ENCODE measurements around the gene CDC25C. TPM values are rescaled to one million over a fixed set of nuclear protein-coding genes. Genes with fewer than 3 reads are reported as not detected.
"Not testable (repeated sequence)": the region's sequence is repeated elsewhere in the genome, so short reads cannot be mapped to it uniquely, and the experiment has no call there.

Gene CDC25C
- total and polyA plus RNA-seq, 9 of the 15 experiments (the other 6 are each of a cell fraction or from before 2014, with no cell fraction given): 19.1 to 63.7 (median 31.9) TPM

GRCh38 chr5:138247800-138248199 is 83.8 kb downstream of the CDC25C start:
- DNase-seq (ENCODE audit: extremely low read depth in 1 of 4, low spot score in 3 of 4); H3K27me3 ChIP-seq (ENCODE audit: control insufficient read depth in 2 of 2, insufficient read depth in 2 of 2, low read length in 2 of 2); H3K9ac ChIP-seq (ENCODE audit: insufficient read depth in 1 of 2, low read depth in 2 of 2, low read length in 2 of 2); H3K27ac ChIP-seq (ENCODE audit: extremely low read depth, low read depth, low read length); FAIRE-seq; ATAC-seq; H3K36me3 ChIP-seq (ENCODE audit: control insufficient read depth, insufficient read depth, low read length); POLR2A ChIA-PET; CTCF ChIA-PET (ENCODE audit: low intra/inter-chr PET ratio); H2AFZ ChIP-seq (ENCODE audit: low read depth, low read length); H3K4me3 ChIP-seq; H3K4me2 ChIP-seq (ENCODE audit: insufficient read depth, low read length); H3K9me1 ChIP-seq (ENCODE audit: control insufficient read depth, insufficient read depth, low read length); H3K4me1 ChIP-seq (replicated peaks in 1 of 2; ENCODE audit: control insufficient read depth in 2 of 2, insufficient read depth in 2 of 2, low read length in 2 of 2); H4K20me1 ChIP-seq (replicated peaks; ENCODE audit: control insufficient read depth, insufficient read depth, low read length); BruUV-seq (replicated peaks); H3K9me3 ChIP-seq (replicated peaks; ENCODE audit: control insufficient read depth, insufficient read depth, low read depth, low read length); intact Hi-C loops (cut with micrococcal nuclease); H3K79me2 ChIP-seq (ENCODE audit: control insufficient read depth, insufficient read depth, low read length); in situ Hi-C loops (cut with MboI): not testable (repeated sequence)
- 31% methylated on average over 2 of the region's 2 CpGs for WGBS (ENCODE audit: insufficient coverage, low coverage, missing lambda C conversion rate)

GRCh38 chr5:138246822-138247221 is 84.8 kb downstream of the CDC25C start:
- ChIA-PET POLR2A (interaction anchor here (0.8 kb wide), 1 partner anchor 10 kb away, joined by 4 read pairs; no protein-coding TSS in a partner anchor), CTCF (ENCODE audit: low intra/inter-chr PET ratio) (no interaction called here)
- no peaks in the 10 kb centered on the region for H4K20me1 ChIP-seq (replicated peaks; ENCODE audit: control insufficient read depth, insufficient read depth, low read length)
- BruUV-seq (replicated peaks): no TSS peak
- no peak overlapping the region for H3K9ac ChIP-seq (ENCODE audit: insufficient read depth in 1 of 2, low read depth in 2 of 2, low read length in 2 of 2)
- FAIRE-seq: no peak
- no peaks in the 10 kb centered on the region for H3K9me1 ChIP-seq (ENCODE audit: control insufficient read depth, insufficient read depth, low read length)
- no peaks in the 10 kb centered on the region for H3K9me3 ChIP-seq (replicated peaks; ENCODE audit: control insufficient read depth, insufficient read depth, low read depth, low read length)
- no peak overlapping the region for H3K4me3 ChIP-seq
- H3K27ac ChIP-seq (ENCODE audit: extremely low read depth, low read depth, low read length): no peak overlapping the region
- no peaks in the 10 kb centered on the region for H3K79me2 ChIP-seq (ENCODE audit: control insufficient read depth, insufficient read depth, low read length)
- ATAC-seq: no peak
- WGBS (ENCODE audit: insufficient coverage, low coverage, missing lambda C conversion rate): 19% methylated on average over 4 of the region's 4 CpGs
- no peak overlapping the region for H3K4me2 ChIP-seq (ENCODE audit: insufficient read depth, low read length)
- no peak for DNase-seq (ENCODE audit: extremely low read depth in 1 of 4, low spot score in 3 of 4)
- peaks cover 5 to 15% of the 10 kb centered on the region in 2 experiments; a peak in 4 of 5 replicates for H3K4me1 ChIP-seq (replicated peaks in 1 of 2; ENCODE audit: control insufficient read depth in 2 of 2, insufficient read depth in 2 of 2, low read length in 2 of 2)
- H3K27me3 ChIP-seq (ENCODE audit: control insufficient read depth in 2 of 2, insufficient read depth in 2 of 2, low read length in 2 of 2): peaks cover 5 to 6% of the 10 kb centered on the region in 2 experiments; a peak in 4 of 5 replicates
- H3K36me3 ChIP-seq (ENCODE audit: control insufficient read depth, insufficient read depth, low read length): no peaks in the 10 kb centered on the region
- H2AFZ ChIP-seq (ENCODE audit: low read depth, low read length): no peak overlapping the region
- intact Hi-C loops (cut with micrococcal nuclease): no loop called here
- no peak for TF ChIP-seq ZNF778 (CRISPR knock-in tag; IDR thresholded peaks at IDR 0.05)
- TF ChIP-seq TAF9B (IDR thresholded peaks at IDR 0.05; ENCODE audit: partially characterized antibody): no peak
- TF ChIP-seq ASH1L (IDR thresholded peaks at IDR 0.05; ENCODE audit: borderline replicate concordance, low read depth, partially characterized antibody): no peak
- no peak for TF ChIP-seq EWSR1 (IDR thresholded peaks at IDR 0.05; ENCODE audit: borderline replicate concordance, low read depth, partially characterized antibody)
- TF ChIP-seq RBBP5 (IDR thresholded peaks at IDR 0.05; ENCODE audit: borderline replicate concordance, insufficient read depth, low read length, poor library complexity, severe bottlenecking): no peak
- TF ChIP-seq ATF3 (IDR thresholded peaks at IDR 0.05): no peak
- TF ChIP-seq ATF3 (CRISPR knock-in tag; conservative IDR thresholded peaks at IDR 0.05): no peak
- TF ChIP-seq SFPQ (IDR thresholded peaks at IDR 0.05; ENCODE audit: low read depth, low read length): no peak
- TF ChIP-seq SLC30A9 (CRISPR knock-in tag; IDR thresholded peaks at IDR 0.05): no peak
- TF ChIP-seq FOXM1 (IDR thresholded peaks at IDR 0.05; ENCODE audit: low read depth): no peak
- no peak for TF ChIP-seq FOXM1 (CRISPR knock-in tag; IDR thresholded peaks at IDR 0.05; ENCODE audit: low read depth)
- no peak for TF ChIP-seq ZKSCAN3 (CRISPR knock-in tag; IDR thresholded peaks at IDR 0.05)
- TF ChIP-seq IRF2 (CRISPR knock-in tag; IDR thresholded peaks at IDR 0.05): no peak
- TF ChIP-seq FOSL1 (tag; conservative IDR thresholded peaks at IDR 0.05): no peak
- in situ Hi-C loops (cut with MboI): no loop called here

Data from K562 (cell line).